HCT116 (cell line): ENCODE results near the gene KRT6A. TPM values are rescaled to one million over a fixed set of nuclear protein-coding genes. Genes with fewer than 3 reads are reported as not detected.

Experiments
- ATAC-seq: fragments of 200-7000 bp; cut with Tn5 transposase; 2 replicates; pipeline ENCODE4 v1.9.1; 2020; ENCODE audit warnings: mild to moderate bottlenecking, moderate library complexity
- BruUV-seq: library from RNA; stranded (reverse); fragments of 400-500 nt; replicated peaks from 2 replicates; lab custom pipeline; 2021; lab: Mats Ljungman, UMichigan
- CTCF ChIA-PET: fragments of 300-600 bp; sonication (Branson Sonifier 250); formaldehyde crosslinking; loops from one replicate; lab custom pipeline; 2021; ENCODE audit warnings: antibody characterized with exemption; lab: Charles Lee
- POLR2A ChIA-PET: fragments of 300-600, 350-600 bp; sonication (Branson Sonifier 250); formaldehyde crosslinking; loops from one replicate; lab custom pipeline; 2021; ENCODE audit warnings: antibody characterized with exemption; lab: Charles Lee
- RAD21 ChIA-PET, 2 experiments: fragments of 300-600 bp; sonication (Branson Sonifier 250); formaldehyde crosslinking; loops; one replicate each; lab custom pipeline; 2023; ENCODE audit warnings: low total read pairs in 2 of 2; ENCODE audit not compliant: uncharacterized antibody in 2 of 2, unreplicated experiment in 2 of 2, low non-redundant PET in 1 of 2; lab: Charles Lee
- DNase-seq: peaks from one replicate; pipeline ENCODE4 v3.0.0-alpha.2; 2010; ENCODE audit warnings: low read depth, low spot score
- H2AFZ ChIP-seq: fragments of 200-600 bp; shearing (Covaris generic), sonication (generic); 2 replicates; pipeline ENCODE4 v1.6.1; 2017; ENCODE audit warnings: low read depth, mixed run types, mixed read lengths, antibody characterized with exemption, low read length; ENCODE audit not compliant: poor library complexity, severe bottlenecking
- H3K27ac ChIP-seq: 2 replicates; pipeline ENCODE4 v1.5.1; 2012; ENCODE audit warnings: low read depth, low read length
- H3K27me3 ChIP-seq: fragments of 200-600 bp; sonication (generic); 2 replicates; pipeline ENCODE4 v1.6.1; 2016; ENCODE audit warnings: mixed run types, low read length, mixed read lengths; ENCODE audit not compliant: insufficient read depth
- H3K36me3 ChIP-seq, 2 experiments: fragments of 200-500 bp in 1 of 2; fragments of 200-600 bp in 1 of 2; sonication (Bioruptor generic) in 1 of 2; sonication (generic) in 1 of 2; 2 replicates each; pipeline versions ENCODE4 v1.5.1 to v1.6.1; 2014 to 2016; ENCODE audit warnings: low read length in 2 of 2, inconsistent platforms in 1 of 2, mixed read lengths in 1 of 2, mixed run types in 1 of 2; ENCODE audit not compliant: insufficient read depth in 2 of 2, control insufficient read depth in 1 of 2
- H3K4me1 ChIP-seq, 2 experiments: fragments of 200-600 bp in 1 of 2; sonication (generic) in 1 of 2; 2 replicates each; pipeline versions ENCODE4 v1.5.1 to v1.6.1; 2012 to 2017; ENCODE audit warnings: low read length in 2 of 2, inconsistent platforms in 1 of 2, mild to moderate bottlenecking in 1 of 2, mixed read lengths in 1 of 2, mixed run types in 1 of 2, moderate library complexity in 1 of 2; ENCODE audit not compliant: insufficient read depth in 2 of 2, control insufficient read depth in 1 of 2
- H3K4me2 ChIP-seq: fragments of 200-600 bp; sonication (generic); 2 replicates; pipeline ENCODE4 v1.6.1; 2017; ENCODE audit warnings: mixed run types, low read length, mixed read lengths
- H3K4me3 ChIP-seq, 2 experiments: fragments of 200-600 bp in 1 of 2; sonication (generic) in 1 of 2; replicated peaks in 1 of 2; 2 replicates each; pipeline ENCODE4 v1.5.1; 2011 to 2016; ENCODE audit warnings: low read length in 2 of 2, control low read depth in 1 of 2, low read depth in 1 of 2, mild to moderate bottlenecking in 1 of 2, mixed read lengths in 1 of 2, mixed run types in 1 of 2
- H3K79me2 ChIP-seq: fragments of 200-600 bp; sonication (generic); 2 replicates; pipeline ENCODE4 v1.6.1; 2017; ENCODE audit warnings: mild to moderate bottlenecking, mixed run types, low read length, moderate library complexity, mixed read lengths; ENCODE audit not compliant: insufficient read depth
- H3K9ac ChIP-seq: fragments of 200-600 bp; sonication (generic); 2 replicates; pipeline ENCODE4 v1.6.1; 2016; ENCODE audit warnings: low read length, mixed read lengths
- H3K9me2 ChIP-seq: fragments of 200-600 bp; sonication (generic), shearing (Covaris generic); 2 replicates; pipeline ENCODE4 v1.6.1; 2017; ENCODE audit warnings: mixed run types, mild to moderate bottlenecking, moderate library complexity; ENCODE audit not compliant: insufficient read depth
- H3K9me3 ChIP-seq, 2 experiments: fragments of 200-500 bp in 1 of 2; fragments of 200-600 bp in 1 of 2; sonication (Bioruptor generic) in 1 of 2; sonication (generic) in 1 of 2; 2 replicates each; pipeline ENCODE4 v1.6.1; 2014 to 2017; ENCODE audit warnings: low read length in 2 of 2, mixed read lengths in 2 of 2, inconsistent platforms in 1 of 2, low read depth in 1 of 2, mild to moderate bottlenecking in 1 of 2, mixed run types in 1 of 2, moderate library complexity in 1 of 2; ENCODE audit not compliant: control insufficient read depth in 1 of 2, insufficient read depth in 1 of 2
- H4K20me1 ChIP-seq: fragments of 200-600 bp; sonication (generic), shearing (Covaris generic); 2 replicates; pipeline ENCODE4 v1.6.1; 2017; ENCODE audit warnings: mixed run types, mild to moderate bottlenecking, moderate library complexity; ENCODE audit not compliant: insufficient read depth
- CEBPB ChIP-seq: IDR thresholded peaks from 2 replicates; pipeline ENCODE4 v1.6.1; 2012; ENCODE audit warnings: low read depth
- CTCF ChIP-seq, 3 experiments: fragments of 200-600 bp in 1 of 3; sonication (generic) in 1 of 3; IDR thresholded peaks in 2 of 3; conservative IDR thresholded peaks in 1 of 3; 2 replicates each; pipeline ENCODE4 v1.5.1; 2012 to 2017; ENCODE audit warnings: low read depth in 2 of 3, low read length in 2 of 3, antibody characterized with exemption in 1 of 3, borderline replicate concordance in 1 of 3, control low read depth in 1 of 3, mild to moderate bottlenecking in 1 of 3, mixed read lengths in 1 of 3, mixed run types in 1 of 3, moderate library complexity in 1 of 3; ENCODE audit not compliant: insufficient read depth in 1 of 3
- EGR1 ChIP-seq: IDR thresholded peaks from 2 replicates; pipeline ENCODE4 v1.6.1; 2012; ENCODE audit warnings: low read depth
- ELF1 ChIP-seq: IDR thresholded peaks from 2 replicates; pipeline ENCODE4 v1.6.1; 2012; ENCODE audit warnings: low read depth, borderline replicate concordance
- EZH2phosphoT487 ChIP-seq: fragments of 200-600 bp; IDR thresholded peaks from 2 replicates; pipeline ENCODE4 v1.6.1; 2018; ENCODE audit warnings: antibody characterized with exemption, borderline replicate concordance
- FOSL1 ChIP-seq: IDR thresholded peaks from 2 replicates; pipeline ENCODE4 v1.6.1; 2012; ENCODE audit warnings: low read depth
- JUND ChIP-seq: IDR thresholded peaks from 2 replicates; pipeline ENCODE4 v1.6.1; 2012
- POLR2A ChIP-seq: IDR thresholded peaks from 2 replicates; pipeline ENCODE4 v1.7.0; 2011; ENCODE audit warnings: borderline replicate concordance; ENCODE audit not compliant: insufficient read depth, insufficient read length; ENCODE audit errors: extremely low read depth
- POLR2AphosphoS5 ChIP-seq: IDR thresholded peaks from 2 replicates; pipeline ENCODE4 v1.6.1; 2011; ENCODE audit warnings: mild to moderate bottlenecking, low read depth, low read length, moderate library complexity
- REST ChIP-seq: IDR thresholded peaks from 2 replicates; pipeline ENCODE4 v1.6.1; 2012; ENCODE audit warnings: low read depth
- TCF7L2 ChIP-seq: IDR thresholded peaks from 2 replicates; pipeline ENCODE4 v1.7.0; 2011; ENCODE audit warnings: borderline replicate concordance, inconsistent platforms; ENCODE audit not compliant: insufficient read depth, insufficient read length; ENCODE audit errors: extremely low read depth
- ZNF274 ChIP-seq: fragments of 200-500 bp; sonication (Bioruptor generic); IDR thresholded peaks from 2 replicates; pipeline ENCODE4 v1.6.1; 2014; ENCODE audit warnings: mild to moderate bottlenecking, low read depth, low read length, inconsistent platforms
- intact Hi-C: fragments of 100-400 bp; cut with micrococcal nuclease; formaldehyde crosslinking; loops from 2 replicates; pipeline ENCODE4 v1.10.0; 2022
- total RNA-seq: library from RNA; stranded (reverse); gene quantifications from one replicate; pipeline ENCODE4 v1.2.1, GENCODE V29; 2021; ENCODE audit not compliant: unreplicated experiment

KRT6A gene
- total RNA-seq, 1 experiment from 2014 or later, result 0.66 TPM

GRCh38 chr12:52487211-52487610 is 5.8 kb downstream of the KRT6A start (continued):
- TF ChIP-seq CTCF (IDR thresholded peaks at IDR 0.05 in 2 of 3, conservative IDR thresholded peaks at IDR 0.05 in 1 of 3; ENCODE audit: borderline replicate concordance in 1 of 3, insufficient read depth in 1 of 3, low read depth in 2 of 3, low read length in 2 of 3) (no peak), ZNF274 (no peak)

GRCh38 chr12:52486166-52487105 is 6.6 kb downstream of the KRT6A start:
- no peak overlapping the region for H3K4me2 ChIP-seq
- intact Hi-C loops, result no loop called here
- ChIA-PET RAD21 (no interaction called here), POLR2A (no interaction called here), CTCF (no interaction called here)
- H2AFZ ChIP-seq, result no peak overlapping the region
- no peaks in the 10 kb centered on the region for H3K4me1 ChIP-seq
- no peak for TF ChIP-seq JUND
- H3K9me2 ChIP-seq, result no peaks in the 10 kb centered on the region
- no peak overlapping the region for H3K4me3 ChIP-seq
- BruUV-seq, result no TSS peak
- no peak for ATAC-seq
- H4K20me1 ChIP-seq, result no peaks in the 10 kb centered on the region
- H3K27me3 ChIP-seq, result no peaks in the 10 kb centered on the region
- no peaks in the 10 kb centered on the region for H3K9me3 ChIP-seq
- H3K27ac ChIP-seq, result no peak overlapping the region
- no peak for DNase-seq
- H3K36me3 ChIP-seq, result no peaks in the 10 kb centered on the region
- no peak overlapping the region for H3K9ac ChIP-seq
- no peaks in the 10 kb centered on the region for H3K79me2 ChIP-seq

- RAD21 ChIA-PET, result no interaction called here
- ATAC-seq, result no peak
- POLR2A ChIA-PET, result no interaction called here
- TF ChIP-seq POLR2A, result no peak
- TF ChIP-seq ELF1, result no peak
- TF ChIP-seq TCF7L2, result no peak
- no peak for TF ChIP-seq POLR2AphosphoS5
- TF ChIP-seq EGR1, result no peak
- TF ChIP-seq REST, result no peak
- TF ChIP-seq CEBPB, result no peak
- no peak for TF ChIP-seq EZH2phosphoT487
- no peak for TF ChIP-seq FOSL1
- TF ChIP-seq ZNF274, result no peak
These were observed 13.0 kb downstream of the KRT6A start for GRCh38 chr12:52480073-52480472.

More at GRCh38 chr12:52480073-52480472, 13.0 kb downstream of the KRT6A start:
- Histone ChIP-seq H3K9ac (no peak overlapping the region), H3K36me3 (no peaks in the 10 kb centered on the region), H3K4me1 (no peaks in the 10 kb centered on the region), H2AFZ (no peak overlapping the region), H4K20me1 (no peaks in the 10 kb centered on the region), H3K9me2 (no peaks in the 10 kb centered on the region), H3K79me2 (no peaks in the 10 kb centered on the region), H3K4me2 (no peak overlapping the region), H3K27ac (no peak overlapping the region), H3K9me3 (no peaks in the 10 kb centered on the region), H3K4me3 (no peak overlapping the region), H3K27me3 (no peaks in the 10 kb centered on the region)
- intact Hi-C loops, result no loop called here
- no TSS peak for BruUV-seq
- DNase-seq, result no peak
- CTCF ChIA-PET, result no interaction called here
